ENCODE results near the gene MBNL2.

The MBNL2 gene

GRCh38 chr13:97239306-97239705 is 17.2 kb downstream of the MBNL2 start:
- H3K4ac ChIP-seq (ENCODE audit: low read length) = no peak overlapping the region
- H3K18ac ChIP-seq (ENCODE audit: low read length) = no peak overlapping the region
- H2AFZ ChIP-seq (ENCODE audit: low read length) = no peak overlapping the region
- H2BK12ac ChIP-seq (ENCODE audit: low read length) = no peak overlapping the region
- H3K9ac ChIP-seq (ENCODE audit: low read depth, low read length, poor library complexity) = no peak overlapping the region
- no peaks in the 10 kb centered on the region for H3K9me3 ChIP-seq (replicated peaks in 1 of 2; ENCODE audit: control insufficient read depth in 2 of 2, insufficient read depth in 1 of 2, low read depth in 1 of 2, low read length in 2 of 2)
- no peak overlapping the region for H3K4me2 ChIP-seq (ENCODE audit: insufficient read depth, low read length, poor library complexity, severe bottlenecking)
- no peaks in the 10 kb centered on the region for H3K27me3 ChIP-seq (ENCODE audit: control insufficient read depth in 3 of 3, insufficient read depth in 3 of 3, low read depth in 1 of 3, low read length in 3 of 3)
- peaks cover 0 to 3% of the 10 kb centered on the region in 2 donors for H3K36me3 ChIP-seq (replicated peaks in 1 of 2; ENCODE audit: control insufficient read depth in 2 of 2, insufficient read depth in 2 of 2, low read length in 2 of 2)
- no peak for DNase-seq (ENCODE audit: low spot score)
- H3K4me3 ChIP-seq (ENCODE audit: low read length in 2 of 2) = no peak overlapping the region
- H2AK5ac ChIP-seq (ENCODE audit: low read depth, low read length) = no peak overlapping the region
- H3K23ac ChIP-seq (ENCODE audit: low read depth, low read length, poor library complexity) = no peak overlapping the region
- peaks cover 4% of the 10 kb centered on the region for H3K79me1 ChIP-seq (ENCODE audit: low read depth, low read length)
- H3K4me1 ChIP-seq (ENCODE audit: control insufficient read depth in 2 of 2, insufficient read depth in 1 of 2, low read depth in 1 of 2, low read length in 2 of 2) = peaks cover 0 to 6% of the 10 kb centered on the region in 2 donors
- H4K8ac ChIP-seq (ENCODE audit: low read depth, low read length) = no peak overlapping the region
- no peak overlapping the region for H2BK5ac ChIP-seq (ENCODE audit: low read length)
- H4K91ac ChIP-seq (ENCODE audit: low read depth, low read length, poor library complexity) = no peak overlapping the region
- H3K27ac ChIP-seq (replicated peaks; ENCODE audit: low read length) = no peak overlapping the region
- H2BK120ac ChIP-seq (ENCODE audit: low read depth, low read length) = no peak overlapping the region
- no peak overlapping the region for H3K14ac ChIP-seq (ENCODE audit: low read length)
- no peak overlapping the region for H2BK15ac ChIP-seq (ENCODE audit: low read length)
- WGBS, 2 donors (ENCODE audit: extremely low coverage in 2 of 2, insufficient read length in 2 of 2, insufficient replicate concordance in 1 of 2) = no CpG with 5 or more reads among the region's 1 CpG

GRCh38 chr13:97239943-97240787 is 18.0 kb downstream of the MBNL2 start:
- Histone ChIP-seq H2BK15ac (ENCODE audit: low read length) (no peak overlapping the region), H3K27ac (replicated peaks; ENCODE audit: low read length) (no peak overlapping the region), H2BK12ac (ENCODE audit: low read length) (no peak overlapping the region), H4K8ac (ENCODE audit: low read depth, low read length) (no peak overlapping the region), H4K91ac (ENCODE audit: low read depth, low read length, poor library complexity) (no peak overlapping the region), H3K4me1 (ENCODE audit: control insufficient read depth in 2 of 2, insufficient read depth in 1 of 2, low read depth in 1 of 2, low read length in 2 of 2) (peaks cover 2 to 5% of the 10 kb centered on the region in 2 donors), H3K4me3 (ENCODE audit: low read length in 2 of 2) (no peak overlapping the region), H2BK120ac (ENCODE audit: low read depth, low read length) (no peak overlapping the region), H2BK5ac (ENCODE audit: low read length) (no peak overlapping the region), H3K4me2 (ENCODE audit: insufficient read depth, low read length, poor library complexity, severe bottlenecking) (no peak overlapping the region), H3K27me3 (ENCODE audit: control insufficient read depth in 3 of 3, insufficient read depth in 3 of 3, low read depth in 1 of 3, low read length in 3 of 3) (no peaks in the 10 kb centered on the region), H3K18ac (ENCODE audit: low read length) (no peak overlapping the region), H3K14ac (ENCODE audit: low read length) (no peak overlapping the region), H3K9ac (ENCODE audit: low read depth, low read length, poor library complexity) (no peak overlapping the region), H2AFZ (ENCODE audit: low read length) (no peak overlapping the region), H3K79me1 (ENCODE audit: low read depth, low read length) (peaks cover 4% of the 10 kb centered on the region), H2AK5ac (ENCODE audit: low read depth, low read length) (no peak overlapping the region), H3K9me3 (replicated peaks in 1 of 2; ENCODE audit: control insufficient read depth in 2 of 2, insufficient read depth in 1 of 2, low read depth in 1 of 2, low read length in 2 of 2) (no peaks in the 10 kb centered on the region), H3K36me3 (replicated peaks in 1 of 2; ENCODE audit: control insufficient read depth in 2 of 2, insufficient read depth in 2 of 2, low read length in 2 of 2) (no peaks in the 10 kb centered on the region), H3K23ac (ENCODE audit: low read depth, low read length, poor library complexity) (no peak overlapping the region), H3K4ac (ENCODE audit: low read length) (no peak overlapping the region)
- no CpG with 5 or more reads among the region's 3 CpGs for WGBS, 2 donors (ENCODE audit: extremely low coverage in 2 of 2, insufficient read length in 2 of 2, insufficient replicate concordance in 1 of 2)
- no peak for DNase-seq (ENCODE audit: low spot score)

- Histone ChIP-seq H2AK5ac (ENCODE audit: low read depth, low read length) (no peak overlapping the region), H3K9me3 (replicated peaks in 1 of 2; ENCODE audit: control insufficient read depth in 2 of 2, insufficient read depth in 1 of 2, low read depth in 1 of 2, low read length in 2 of 2) (no peaks in the 10 kb centered on the region), H3K14ac (ENCODE audit: low read length) (no peak overlapping the region), H3K27me3 (ENCODE audit: control insufficient read depth in 3 of 3, insufficient read depth in 3 of 3, low read depth in 1 of 3, low read length in 3 of 3) (no peaks in the 10 kb centered on the region), H4K8ac (ENCODE audit: low read depth, low read length) (no peak overlapping the region), H3K4me1 (ENCODE audit: control insufficient read depth in 2 of 2, insufficient read depth in 1 of 2, low read depth in 1 of 2, low read length in 2 of 2) (peaks cover 2 to 6% of the 10 kb centered on the region in 2 donors), H2BK12ac (ENCODE audit: low read length) (no peak overlapping the region), H3K23ac (ENCODE audit: low read depth, low read length, poor library complexity) (no peak overlapping the region), H4K91ac (ENCODE audit: low read depth, low read length, poor library complexity) (no peak overlapping the region), H3K9ac (ENCODE audit: low read depth, low read length, poor library complexity) (no peak overlapping the region), H3K4ac (ENCODE audit: low read length) (no peak overlapping the region), H2BK15ac (ENCODE audit: low read length) (no peak overlapping the region), H2AFZ (ENCODE audit: low read length) (no peak overlapping the region), H3K18ac (ENCODE audit: low read length) (no peak overlapping the region), H3K36me3 (replicated peaks in 1 of 2; ENCODE audit: control insufficient read depth in 2 of 2, insufficient read depth in 2 of 2, low read length in 2 of 2) (no peaks in the 10 kb centered on the region), H3K79me1 (ENCODE audit: low read depth, low read length) (peaks cover 4% of the 10 kb centered on the region), H3K4me3 (ENCODE audit: low read length in 2 of 2) (no peak overlapping the region), H2BK120ac (ENCODE audit: low read depth, low read length) (no peak overlapping the region), H2BK5ac (ENCODE audit: low read length) (no peak overlapping the region), H3K27ac (replicated peaks; ENCODE audit: low read length) (no peak overlapping the region), H3K4me2 (ENCODE audit: insufficient read depth, low read length, poor library complexity, severe bottlenecking) (no peak overlapping the region)
- WGBS, 2 donors (ENCODE audit: extremely low coverage in 2 of 2, insufficient read length in 2 of 2, insufficient replicate concordance in 1 of 2) = no CpG with 5 or more reads among the region's 8 CpGs
- DNase-seq (ENCODE audit: low spot score) = no peak
Observed at GRCh38 chr13:97240788-97241734, 18.9 kb downstream of the MBNL2 start.

- H2AK5ac ChIP-seq (ENCODE audit: low read depth, low read length) = no peak overlapping the region
- no peak overlapping the region for H2BK5ac ChIP-seq (ENCODE audit: low read length)
- no peak overlapping the region for H3K4me3 ChIP-seq (ENCODE audit: low read length in 2 of 2)
- no peak overlapping the region for H4K8ac ChIP-seq (ENCODE audit: low read depth, low read length)
- H3K18ac ChIP-seq (ENCODE audit: low read length) = no peak overlapping the region
- H3K23ac ChIP-seq (ENCODE audit: low read depth, low read length, poor library complexity) = no peak overlapping the region
- H3K79me1 ChIP-seq (ENCODE audit: low read depth, low read length) = peaks cover 4% of the 10 kb centered on the region
- DNase-seq (ENCODE audit: low spot score) = no peak
- H2BK120ac ChIP-seq (ENCODE audit: low read depth, low read length) = no peak overlapping the region
- no CpG with 5 or more reads among the region's 5 CpGs for whole genome bisulfite sequencing, 2 donors (ENCODE audit: extremely low coverage in 2 of 2, insufficient read length in 2 of 2, insufficient replicate concordance in 1 of 2)
- no peaks in the 10 kb centered on the region for H3K27me3 ChIP-seq (ENCODE audit: control insufficient read depth in 3 of 3, insufficient read depth in 3 of 3, low read depth in 1 of 3, low read length in 3 of 3)
- H3K14ac ChIP-seq (ENCODE audit: low read length) = no peak overlapping the region
- no peak overlapping the region for H4K91ac ChIP-seq (ENCODE audit: low read depth, low read length, poor library complexity)
- H2AFZ ChIP-seq (ENCODE audit: low read length) = no peak overlapping the region
- no peak overlapping the region for H3K4ac ChIP-seq (ENCODE audit: low read length)
- no peaks in the 10 kb centered on the region for H3K9me3 ChIP-seq (replicated peaks in 1 of 2; ENCODE audit: control insufficient read depth in 2 of 2, insufficient read depth in 1 of 2, low read depth in 1 of 2, low read length in 2 of 2)
- peaks cover 2 to 6% of the 10 kb centered on the region in 2 donors for H3K4me1 ChIP-seq (ENCODE audit: control insufficient read depth in 2 of 2, insufficient read depth in 1 of 2, low read depth in 1 of 2, low read length in 2 of 2)
- H3K9ac ChIP-seq (ENCODE audit: low read depth, low read length, poor library complexity) = no peak overlapping the region
- H3K27ac ChIP-seq (replicated peaks; ENCODE audit: low read length) = no peak overlapping the region
- no peaks in the 10 kb centered on the region for H3K36me3 ChIP-seq (replicated peaks in 1 of 2; ENCODE audit: control insufficient read depth in 2 of 2, insufficient read depth in 2 of 2, low read length in 2 of 2)
- no peak overlapping the region for H3K4me2 ChIP-seq (ENCODE audit: insufficient read depth, low read length, poor library complexity, severe bottlenecking)
- no peak overlapping the region for H2BK15ac ChIP-seq (ENCODE audit: low read length)
- H2BK12ac ChIP-seq (ENCODE audit: low read length) = no peak overlapping the region
Observed at GRCh38 chr13:97241761-97242160, 19.6 kb downstream of the MBNL2 start.

All from neuronal stem cell (in vitro differentiated cells).